GM21619 (cell line): ENCODE measurements around the gene ADAMTS16.
A peak's percentile ranks its signal among the peaks of the same experiment; 100 is the strongest.
"Not testable (repeated sequence)": the region's sequence is repeated elsewhere in the genome, so short reads cannot be mapped to it uniquely, and the experiment has no call there.

ENCODE experiments used
- ATAC-seq: cut with Tn5 transposase; IDR thresholded peaks from one replicate; pipeline ENCODE4 v1.9.1; 2021; ENCODE audit not compliant: unreplicated experiment

ADAMTS16 gene, protein sequence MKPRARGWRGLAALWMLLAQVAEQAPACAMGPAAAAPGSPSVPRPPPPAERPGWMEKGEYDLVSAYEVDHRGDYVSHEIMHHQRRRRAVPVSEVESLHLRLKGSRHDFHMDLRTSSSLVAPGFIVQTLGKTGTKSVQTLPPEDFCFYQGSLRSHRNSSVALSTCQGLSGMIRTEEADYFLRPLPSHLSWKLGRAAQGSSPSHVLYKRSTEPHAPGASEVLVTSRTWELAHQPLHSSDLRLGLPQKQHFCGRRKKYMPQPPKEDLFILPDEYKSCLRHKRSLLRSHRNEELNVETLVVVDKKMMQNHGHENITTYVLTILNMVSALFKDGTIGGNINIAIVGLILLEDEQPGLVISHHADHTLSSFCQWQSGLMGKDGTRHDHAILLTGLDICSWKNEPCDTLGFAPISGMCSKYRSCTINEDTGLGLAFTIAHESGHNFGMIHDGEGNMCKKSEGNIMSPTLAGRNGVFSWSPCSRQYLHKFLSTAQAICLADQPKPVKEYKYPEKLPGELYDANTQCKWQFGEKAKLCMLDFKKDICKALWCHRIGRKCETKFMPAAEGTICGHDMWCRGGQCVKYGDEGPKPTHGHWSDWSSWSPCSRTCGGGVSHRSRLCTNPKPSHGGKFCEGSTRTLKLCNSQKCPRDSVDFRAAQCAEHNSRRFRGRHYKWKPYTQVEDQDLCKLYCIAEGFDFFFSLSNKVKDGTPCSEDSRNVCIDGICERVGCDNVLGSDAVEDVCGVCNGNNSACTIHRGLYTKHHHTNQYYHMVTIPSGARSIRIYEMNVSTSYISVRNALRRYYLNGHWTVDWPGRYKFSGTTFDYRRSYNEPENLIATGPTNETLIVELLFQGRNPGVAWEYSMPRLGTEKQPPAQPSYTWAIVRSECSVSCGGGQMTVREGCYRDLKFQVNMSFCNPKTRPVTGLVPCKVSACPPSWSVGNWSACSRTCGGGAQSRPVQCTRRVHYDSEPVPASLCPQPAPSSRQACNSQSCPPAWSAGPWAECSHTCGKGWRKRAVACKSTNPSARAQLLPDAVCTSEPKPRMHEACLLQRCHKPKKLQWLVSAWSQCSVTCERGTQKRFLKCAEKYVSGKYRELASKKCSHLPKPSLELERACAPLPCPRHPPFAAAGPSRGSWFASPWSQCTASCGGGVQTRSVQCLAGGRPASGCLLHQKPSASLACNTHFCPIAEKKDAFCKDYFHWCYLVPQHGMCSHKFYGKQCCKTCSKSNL

DNA sequence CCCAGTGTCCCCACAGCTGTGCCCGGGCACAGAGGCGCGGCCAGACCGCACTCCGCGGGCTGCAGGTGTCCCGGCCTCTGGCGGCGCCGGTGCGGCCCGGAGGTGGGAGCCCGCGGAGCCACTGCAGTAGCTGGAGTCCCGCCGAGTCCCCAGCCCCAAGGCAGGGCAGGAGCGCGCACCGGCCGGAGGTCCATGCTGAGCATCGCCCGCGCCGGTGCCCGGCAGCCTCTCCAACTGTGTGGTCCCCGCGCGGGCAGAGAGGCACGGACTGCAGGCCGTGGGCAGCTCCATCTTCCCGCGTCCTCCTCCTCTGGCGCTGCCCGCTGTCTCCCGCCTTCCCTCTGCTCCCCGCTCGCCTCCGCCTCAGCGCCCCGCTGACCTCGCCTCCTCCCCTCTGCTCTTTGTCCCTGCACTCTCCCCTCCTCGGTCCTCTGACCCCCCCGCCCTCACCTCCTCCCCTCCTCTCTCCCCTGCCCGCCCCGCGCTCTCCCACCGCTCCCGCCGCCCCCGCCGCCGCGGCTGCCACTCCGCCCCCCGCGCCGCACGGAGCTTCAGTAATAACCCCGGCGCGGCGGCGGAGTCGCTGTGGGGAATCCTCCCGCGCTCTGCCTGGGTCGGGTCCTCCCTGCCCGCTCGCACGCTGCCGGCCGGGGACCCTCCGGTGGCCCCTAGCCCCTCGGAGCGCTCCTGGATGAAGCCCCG, at the start of gene ADAMTS16:
Gene ADAMTS16 (plus strand): TSS at position 554 of the 702 bp plus-strand sequence. CDS start 138 bp downstream, at position 692.
- no peak for ATAC-seq

DNA sequence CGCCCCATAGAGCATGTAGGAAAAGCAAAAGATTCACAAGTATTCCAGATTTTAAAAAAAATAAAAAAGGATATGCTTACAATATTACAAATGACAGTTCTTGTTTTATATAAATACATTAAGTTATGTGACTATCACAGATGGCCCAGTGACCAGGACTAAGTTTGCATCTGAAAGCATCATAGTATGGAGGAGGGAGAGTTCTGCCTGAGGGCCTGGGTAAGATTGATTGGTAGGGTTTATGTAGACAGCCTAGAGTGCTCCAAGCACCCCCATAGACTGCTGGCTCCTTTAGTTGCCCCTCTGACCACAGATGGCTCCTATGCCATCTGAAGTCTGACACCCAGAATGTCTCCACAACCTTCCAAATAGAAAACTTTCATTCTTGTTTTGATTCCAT, 48.0 kb upstream of the ADAMTS16 start:
- no peak for ATAC-seq

DNA sequence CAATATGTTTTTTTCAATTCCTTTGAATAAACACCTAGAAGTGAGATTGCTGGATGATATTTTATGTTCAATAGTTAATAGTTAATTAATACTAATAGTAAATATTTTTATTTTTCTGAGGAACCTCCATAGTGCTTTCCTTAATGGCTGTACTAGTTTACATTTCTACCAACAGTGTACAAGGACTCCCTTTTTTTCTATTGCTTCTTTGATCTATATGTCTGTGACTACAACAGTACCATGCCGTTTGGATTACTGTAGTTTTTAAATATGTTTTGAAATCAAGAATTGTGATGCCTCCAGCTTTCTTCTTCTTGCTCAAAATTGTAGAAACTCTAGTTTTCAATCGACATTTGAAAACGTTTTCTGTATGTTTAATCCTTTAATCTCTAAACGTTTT, 39.5 kb upstream of the ADAMTS16 start:
- ATAC-seq = no peak

DNA sequence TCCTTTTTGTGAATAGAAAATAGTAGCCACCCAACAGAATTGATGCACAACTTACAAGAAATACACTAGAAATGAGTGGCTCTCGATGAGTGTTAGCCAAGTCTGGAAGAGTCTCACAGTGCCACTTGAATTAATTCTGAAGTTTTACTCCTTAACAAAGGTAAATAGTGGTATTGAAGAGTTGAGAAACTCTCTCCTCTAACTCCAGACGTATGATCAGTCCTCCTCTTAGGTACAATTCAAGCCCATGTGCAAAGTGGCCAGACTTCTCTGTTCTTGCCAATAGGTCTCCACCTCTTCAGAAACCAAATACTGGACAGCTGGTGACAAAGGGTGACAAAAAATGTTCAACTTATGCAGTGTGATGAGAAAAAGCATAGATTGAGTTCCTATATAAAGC, 38.5 kb upstream of the ADAMTS16 start:
- ATAC-seq = no peak

DNA sequence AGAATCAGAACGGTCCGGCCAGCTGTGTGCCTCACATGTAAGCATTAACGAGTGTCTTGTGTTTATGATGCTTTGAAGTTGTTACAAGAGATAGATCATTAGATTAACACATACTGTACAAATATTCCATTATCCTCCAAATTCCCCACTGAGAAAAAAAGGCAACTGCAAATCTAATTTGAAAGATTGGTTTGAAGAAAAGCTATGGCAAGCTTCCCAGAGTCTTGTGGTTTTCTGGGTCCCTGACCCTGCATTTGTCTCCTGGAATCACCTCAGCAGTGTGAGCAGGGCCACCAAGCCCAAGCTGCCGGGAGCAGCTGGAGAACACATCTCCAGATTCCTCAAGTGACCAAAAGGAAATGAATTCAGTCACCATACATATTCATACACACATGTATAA, 36.9 kb upstream of the ADAMTS16 start:
- ATAC-seq = no peak

DNA sequence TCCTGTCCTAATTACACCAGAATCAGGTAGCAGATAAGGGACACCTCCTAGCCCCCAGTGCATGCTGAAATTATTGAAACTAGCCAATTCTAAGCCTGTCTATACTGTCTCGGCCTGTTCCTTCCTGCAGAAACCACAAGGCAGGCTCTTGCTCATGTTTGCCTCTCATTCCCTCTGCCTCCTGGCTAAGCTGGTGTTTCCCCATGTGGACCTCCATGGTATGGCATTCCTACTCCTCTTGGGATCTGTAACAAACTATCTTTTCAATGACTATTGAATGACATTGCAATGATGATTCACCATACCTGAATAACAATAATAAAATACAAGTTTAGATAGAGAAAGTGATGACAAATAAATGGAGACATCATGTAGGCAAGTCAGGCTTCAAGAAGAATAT, 35.6 kb upstream of the ADAMTS16 start:
- ATAC-seq = no peak

DNA sequence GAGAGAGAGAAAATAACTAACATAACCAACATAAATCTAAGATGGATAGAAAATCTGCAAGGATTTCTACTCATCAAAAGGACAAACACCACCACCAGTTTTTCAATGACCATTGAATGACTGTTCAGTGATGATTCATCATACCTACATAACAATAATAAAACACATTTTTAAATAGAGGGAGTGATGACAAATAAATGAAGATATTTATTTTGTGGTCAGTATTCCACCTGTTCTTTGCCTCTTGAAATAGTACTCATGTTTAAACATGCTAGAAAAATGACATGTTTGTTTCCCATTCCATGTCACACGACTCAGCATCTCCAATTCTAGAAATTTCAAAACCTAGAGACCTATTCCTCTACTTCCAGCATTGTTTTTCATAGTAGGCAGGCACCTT, 34.6 kb upstream of the ADAMTS16 start:
- ATAC-seq = no peak

DNA sequence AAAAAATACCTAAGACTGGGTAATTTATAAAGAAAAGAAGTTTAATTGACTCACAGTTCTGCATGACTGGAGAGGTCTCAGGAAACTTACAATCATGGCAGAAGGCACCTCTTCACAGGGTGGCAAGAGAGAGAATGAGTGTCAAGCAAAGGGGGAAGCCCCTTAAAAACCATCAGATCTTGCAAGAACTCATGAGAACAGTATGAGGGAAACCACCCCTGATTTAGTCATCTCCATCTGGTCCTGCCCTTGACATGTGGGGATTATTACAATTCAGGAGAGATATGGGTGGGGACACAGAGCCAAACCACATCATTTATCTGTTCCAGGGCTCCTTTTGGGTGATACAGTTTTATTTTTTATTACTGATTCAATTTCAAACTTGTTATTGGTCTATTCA, 23.2 kb upstream of the ADAMTS16 start:
- peak; percentile 64 for ATAC-seq

DNA sequence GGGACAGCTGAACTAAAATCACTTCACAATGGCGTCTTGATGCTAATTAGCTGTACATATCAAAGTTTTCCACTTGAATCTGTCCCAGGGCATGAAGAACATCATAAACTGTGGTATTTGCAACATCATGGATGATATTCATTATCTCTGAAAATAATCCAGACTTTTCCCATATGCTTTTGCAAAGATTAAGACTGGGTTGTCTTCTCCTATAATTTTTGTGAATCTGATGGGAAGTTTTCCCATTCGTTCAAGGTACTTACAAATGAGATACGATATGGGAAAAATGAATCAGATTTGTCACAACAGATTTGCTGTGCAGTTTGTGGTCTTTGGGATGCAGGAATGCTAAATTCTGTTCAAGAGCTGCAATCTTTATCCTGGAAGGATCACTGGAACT, 17.4 kb upstream of the ADAMTS16 start:
- ATAC-seq = no peak

DNA sequence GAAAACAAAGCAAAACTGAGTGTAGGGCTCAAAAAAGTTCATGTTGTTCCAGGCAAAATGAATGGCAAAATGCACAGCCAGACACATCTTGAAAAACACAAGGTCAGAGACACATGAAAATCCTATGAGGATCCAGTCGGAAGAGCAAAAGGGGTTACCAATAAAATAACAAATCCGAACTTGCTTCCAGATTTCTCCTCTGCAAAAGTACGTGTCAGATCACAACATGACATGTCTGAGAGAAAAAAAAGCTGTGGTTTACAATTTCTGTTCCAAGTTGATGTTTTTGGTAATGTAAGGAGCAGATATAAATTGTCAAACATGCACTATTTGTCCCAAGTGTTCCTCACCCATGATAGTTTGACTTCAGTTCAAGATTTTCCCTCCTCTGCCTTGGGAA, 15.9 kb upstream of the ADAMTS16 start:
- no peak for ATAC-seq

DNA sequence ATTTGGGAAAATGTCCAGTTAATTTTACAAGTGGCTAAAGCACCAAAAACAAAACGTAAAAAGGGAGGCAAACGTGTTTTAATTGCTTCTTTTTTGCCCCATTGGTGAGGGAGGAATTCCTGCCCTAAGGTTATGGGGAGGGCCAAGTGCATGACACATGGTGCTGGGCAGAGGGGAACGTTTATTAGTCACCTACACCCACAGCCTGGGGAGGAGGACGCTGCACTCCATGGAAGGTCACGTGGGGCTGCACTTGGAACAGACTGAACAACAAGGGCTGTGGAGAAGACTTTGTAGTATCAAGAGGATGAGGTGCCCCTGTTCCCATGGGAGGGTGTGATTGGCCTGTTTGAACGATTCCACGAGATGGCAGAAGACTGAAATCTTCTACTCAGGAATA, 13.7 kb upstream of the ADAMTS16 start:
- ATAC-seq = no peak

DNA sequence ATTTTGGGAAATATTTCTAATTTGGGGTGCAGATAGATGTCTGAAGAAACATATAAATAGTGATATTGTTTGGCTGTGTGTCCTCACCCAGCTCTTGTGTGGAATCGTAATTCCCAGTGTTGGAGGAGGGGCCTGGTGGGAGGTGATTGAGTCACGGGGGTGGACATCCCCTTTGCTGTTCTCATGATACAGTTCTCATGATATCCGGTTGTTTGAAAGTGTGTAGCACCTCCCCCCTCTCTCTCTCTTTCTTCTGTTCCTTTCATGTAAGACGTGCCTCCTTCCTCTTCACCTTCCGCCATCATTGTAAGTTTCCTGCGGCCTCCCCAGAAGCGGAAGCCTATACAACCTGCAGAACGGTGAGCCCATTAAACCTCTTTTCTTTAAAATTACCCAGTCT, 11.4 kb upstream of the ADAMTS16 start:
- no peak for ATAC-seq

DNA sequence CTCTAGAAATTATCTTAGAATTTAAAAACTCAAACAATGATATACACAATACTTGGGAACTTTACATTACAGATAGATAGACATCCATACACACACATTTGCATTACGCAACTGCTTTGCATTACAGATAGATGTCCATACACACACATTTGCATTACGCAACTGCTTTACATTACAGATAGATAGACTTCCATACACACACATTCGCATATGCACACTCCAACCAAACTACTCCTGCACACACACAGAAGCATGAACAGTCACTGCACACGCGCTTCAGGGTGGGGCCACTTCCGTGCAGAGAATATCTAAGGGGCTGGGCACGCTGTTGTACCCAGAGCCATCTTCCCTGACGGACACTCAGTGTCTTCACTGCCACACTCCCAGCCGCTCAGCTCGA, 7.9 kb upstream of the ADAMTS16 start:
- ATAC-seq = no peak

DNA sequence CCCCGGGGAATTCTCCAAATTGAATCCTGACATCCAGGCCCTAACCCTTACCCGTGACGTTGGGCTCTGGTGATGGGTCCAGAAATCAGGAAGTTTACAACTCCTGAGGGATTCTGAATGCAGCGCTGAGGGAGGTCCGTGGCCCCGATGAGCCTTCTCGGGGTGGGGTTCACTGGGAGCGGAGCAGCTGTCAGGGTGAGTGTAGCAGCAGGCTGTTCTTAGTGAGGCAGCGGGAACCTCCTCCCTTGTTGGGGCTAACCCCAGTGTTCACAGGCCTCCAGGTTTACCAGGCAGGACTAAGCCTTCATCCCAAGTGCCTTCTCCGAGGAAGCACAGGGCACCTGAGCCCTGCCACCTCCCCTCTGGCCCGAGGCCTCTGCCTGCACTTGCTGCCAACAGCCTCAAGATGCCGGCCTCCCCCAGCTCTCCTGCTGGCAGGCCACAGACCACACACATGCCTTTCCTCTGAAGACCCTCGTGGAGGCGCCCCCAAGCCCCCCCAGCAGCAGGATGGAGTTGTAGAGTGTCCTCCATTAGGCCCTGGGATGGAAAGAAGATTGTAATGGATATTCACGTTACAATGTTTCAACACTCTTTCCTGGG, 7.3 kb upstream of the ADAMTS16 start:
- no peak for ATAC-seq

DNA sequence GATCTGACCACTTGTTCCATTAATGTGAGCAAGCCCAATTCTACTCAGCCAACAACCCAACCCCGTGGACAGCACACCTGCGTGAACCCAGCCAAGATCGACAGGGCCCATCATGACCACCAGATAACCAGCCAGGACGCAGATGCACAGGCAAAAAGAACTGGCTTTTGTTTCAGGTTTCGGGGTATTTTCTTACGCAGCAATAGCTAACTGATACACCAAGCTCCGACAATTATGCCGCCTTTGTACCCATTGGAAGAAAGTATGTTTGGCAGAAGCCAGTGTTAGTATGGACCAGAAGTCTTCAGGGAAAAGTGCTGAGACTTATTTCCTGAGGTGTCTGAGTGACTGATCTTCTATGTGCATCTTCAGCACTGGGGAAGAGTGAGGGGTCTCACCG, 6.0 kb upstream of the ADAMTS16 start:
- ATAC-seq = no peak

DNA sequence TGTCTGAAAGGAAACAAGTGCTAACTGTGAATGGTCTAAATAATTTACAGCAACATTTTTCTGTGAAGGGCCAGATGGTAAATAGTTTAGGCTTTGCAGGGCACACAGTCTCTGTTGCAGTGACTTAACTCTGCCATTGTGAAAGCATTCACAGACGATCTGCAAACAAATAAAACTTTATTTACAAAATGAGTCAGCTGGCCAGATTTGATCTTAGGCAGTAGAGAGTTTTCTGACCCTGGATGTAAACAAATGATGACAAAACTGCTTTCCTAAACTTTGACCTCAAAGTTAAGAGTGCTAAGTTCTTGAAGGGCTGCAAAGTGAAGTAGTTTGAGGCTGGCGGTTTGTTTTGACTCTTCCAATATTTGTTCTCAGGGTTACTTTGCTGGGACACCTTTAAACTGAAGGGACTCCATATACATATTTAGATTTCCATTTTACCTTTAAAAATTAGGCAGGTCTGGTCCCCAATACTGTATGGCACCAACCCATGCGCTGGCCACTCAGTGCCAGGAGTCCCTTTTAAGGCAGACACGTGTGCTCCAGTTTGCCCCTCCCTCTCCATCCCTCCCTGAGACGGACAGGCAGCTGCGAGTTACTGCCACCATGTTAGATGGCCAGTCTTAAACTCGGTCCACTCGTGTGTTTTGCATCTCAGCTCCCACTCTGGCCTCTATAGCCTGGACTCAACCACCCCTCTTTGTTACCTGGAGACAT, 4.0 kb upstream of the ADAMTS16 start:
- no peak for ATAC-seq

DNA sequence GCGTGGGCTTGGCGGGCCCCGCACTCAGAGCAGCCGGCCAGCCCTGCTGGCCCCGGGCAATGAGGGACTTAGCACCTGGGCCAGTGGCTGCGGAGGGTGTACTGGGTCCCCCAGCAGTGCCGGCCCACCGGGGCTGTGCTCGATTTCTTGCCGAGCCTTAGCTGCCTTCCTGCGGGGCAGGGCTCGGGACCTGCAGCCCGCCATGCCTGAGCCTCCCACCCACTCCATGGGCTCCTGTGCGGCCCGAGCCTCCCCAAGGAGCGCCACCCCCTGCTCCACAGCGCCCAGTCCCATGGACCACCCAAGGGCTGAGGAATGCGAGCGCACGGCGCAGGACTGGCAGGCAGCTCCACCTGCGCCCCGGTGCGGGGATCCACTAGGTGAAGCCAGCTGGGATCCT, 2.3 kb upstream of the ADAMTS16 start:
- not testable (repeated sequence) for ATAC-seq

DNA sequence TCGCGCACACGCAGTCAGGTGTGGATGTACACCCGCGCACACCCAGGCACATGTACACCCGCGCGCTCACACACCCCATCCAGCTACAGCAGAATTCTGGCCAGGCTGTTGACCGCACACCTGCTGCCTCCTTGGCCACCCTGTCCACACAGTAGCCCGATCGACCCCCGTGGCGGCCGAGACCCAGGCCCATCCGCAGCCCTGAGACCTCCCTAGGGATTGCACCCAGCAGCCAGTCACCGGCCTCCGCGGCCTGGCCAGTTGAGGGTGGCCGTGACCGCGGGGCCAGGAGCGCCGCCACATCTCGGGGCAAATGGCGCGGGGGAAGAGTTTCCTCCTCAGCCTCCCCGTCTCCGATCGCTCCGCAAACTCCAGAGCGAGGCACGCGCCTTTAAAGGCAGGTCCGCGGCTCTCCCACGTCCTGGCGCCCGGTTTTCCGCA, 774 bp upstream of the ADAMTS16 start:
- ATAC-seq = no peak

DNA sequence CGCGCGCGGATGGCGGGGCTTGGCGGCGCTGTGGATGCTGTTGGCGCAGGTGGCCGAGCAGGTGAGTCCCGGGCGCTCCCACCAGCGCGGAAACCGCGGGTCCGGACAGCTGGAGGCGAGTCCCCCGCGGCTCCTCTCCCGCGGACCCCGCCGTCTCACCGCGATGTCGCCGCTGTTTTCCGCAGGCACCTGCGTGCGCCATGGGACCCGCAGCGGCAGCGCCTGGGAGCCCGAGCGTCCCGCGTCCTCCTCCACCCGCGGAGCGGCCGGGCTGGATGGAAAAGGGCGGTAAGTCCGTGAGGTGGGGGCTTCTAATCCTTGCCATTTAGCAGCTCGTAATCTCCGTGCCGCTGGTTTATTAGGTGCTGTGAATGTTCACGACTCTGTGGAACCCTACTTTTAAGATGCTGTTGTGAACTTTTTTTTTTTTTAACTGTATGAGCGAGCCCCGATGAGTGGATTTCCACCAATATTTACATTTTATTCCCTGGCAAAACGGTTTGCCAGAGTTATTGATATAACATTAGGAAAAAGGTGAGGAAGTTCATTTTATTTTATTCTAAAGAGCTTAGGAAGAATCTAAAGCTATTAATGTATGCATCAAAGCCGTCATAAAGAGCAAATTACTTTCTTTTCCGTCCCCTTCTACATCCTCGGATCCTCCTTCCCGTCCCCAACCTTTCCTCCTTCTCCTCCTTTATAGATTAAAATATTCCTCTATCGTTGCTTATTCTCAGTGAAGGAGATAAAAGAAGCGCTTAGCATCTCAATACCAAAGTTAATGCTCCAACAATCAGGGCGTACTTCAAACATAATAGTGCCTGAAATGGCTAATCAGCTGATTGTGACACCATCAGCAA, 579 bp downstream of the ADAMTS16 start:
- no peak for ATAC-seq
